Stimulated activated memory B cell treated with anti-CD40 and anti-IgM and Interleukin-4, amounts not matched to agents 10 μg/mL and 1 μg/mL and 100 μg/mL, for 72 hours (primary cell): ENCODE results near the gene SMOC2.

Experiments used
- ATAC-seq: fragments of 150-1000 bp; cut with Tn5 transposase; 2 replicates; pipeline ENCODE4 v1.10.0; 2021
- H3K27ac Mint-ChIP-seq: one replicate; pipeline ENCODE4 v1.8.0; 2022; ENCODE audit warnings: mild to moderate bottlenecking, mixed read lengths
- H3K27me3 Mint-ChIP-seq: one replicate; pipeline ENCODE4 v1.8.0; 2022; ENCODE audit warnings: mixed read lengths
- H3K36me3 Mint-ChIP-seq: one replicate; pipeline ENCODE4 v1.8.0; 2022; ENCODE audit warnings: mixed read lengths
- H3K4me1 Mint-ChIP-seq: one replicate; pipeline ENCODE4 v1.8.0; 2022; ENCODE audit warnings: mixed read lengths
- H3K4me3 Mint-ChIP-seq: one replicate; pipeline ENCODE4 v1.8.0; 2022; ENCODE audit warnings: mild to moderate bottlenecking, moderate library complexity, mixed read lengths
- H3K9me3 Mint-ChIP-seq: one replicate; pipeline ENCODE4 v1.8.0; 2022; ENCODE audit warnings: mixed read lengths

Gene SMOC2

DNA sequence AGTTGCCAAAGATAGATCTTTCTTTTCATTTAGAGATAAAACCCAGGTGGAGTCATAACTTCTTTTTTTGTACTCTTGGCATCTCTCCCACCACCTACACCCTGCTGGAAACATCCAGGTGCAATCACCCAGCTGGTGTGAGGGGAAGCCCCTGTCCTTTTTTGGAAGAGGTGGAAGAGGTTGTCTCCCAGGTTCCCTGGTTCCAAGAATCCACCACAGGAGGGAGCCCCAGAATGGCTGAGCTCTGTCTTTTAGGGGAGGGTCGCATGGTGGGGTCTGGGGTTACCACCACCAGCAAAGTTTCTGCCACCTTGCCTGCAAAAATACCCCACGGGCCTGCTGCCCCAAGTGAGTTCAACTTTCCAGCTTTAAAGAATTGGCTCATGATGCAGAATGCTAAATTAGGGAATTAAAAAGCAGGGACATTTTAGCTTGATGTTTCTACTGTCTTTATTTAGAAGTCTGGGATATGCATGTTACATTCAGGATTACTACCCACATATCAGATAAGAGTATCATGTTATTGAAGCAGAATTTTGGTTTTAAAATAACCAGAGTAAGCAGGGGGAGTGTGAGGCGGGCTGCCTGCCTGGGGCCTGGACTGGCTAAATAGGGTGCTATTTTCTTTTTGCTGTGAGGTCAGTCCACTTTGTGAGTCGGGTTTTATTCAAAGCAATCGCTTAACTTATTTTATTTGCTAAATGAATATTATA is 11.0 kb downstream of the SMOC2 start:
- Mint-ChIP-seq H3K9me3 (peaks cover 11% of the 10 kb centered on the region), H3K27me3 (peaks cover 29% of the 10 kb centered on the region), H3K36me3 (no peaks in the 10 kb centered on the region), H3K4me1 (peaks cover 6% of the 10 kb centered on the region), H3K27ac (no peak overlapping the region), H3K4me3 (no peak overlapping the region)
- ATAC-seq: no peak

- no peak overlapping the region for H3K27ac Mint-ChIP-seq
- H3K9me3 Mint-ChIP-seq: peaks cover 11% of the 10 kb centered on the region
- H3K27me3 Mint-ChIP-seq: peaks cover 29% of the 10 kb centered on the region
- no peak overlapping the region for H3K4me3 Mint-ChIP-seq
- H3K36me3 Mint-ChIP-seq: no peaks in the 10 kb centered on the region
- peak; percentile 31 for ATAC-seq
- H3K4me1 Mint-ChIP-seq: no peaks in the 10 kb centered on the region
Measured at GRCh38 chr6:168452685-168453377, 11.8 kb downstream of the SMOC2 start.

- Mint-ChIP-seq H3K4me3 (no peak overlapping the region), H3K27ac (no peak overlapping the region), H3K36me3 (no peaks in the 10 kb centered on the region), H3K27me3 (peaks cover 29% of the 10 kb centered on the region), H3K4me1 (no peaks in the 10 kb centered on the region), H3K9me3 (peaks cover 7% of the 10 kb centered on the region)
- no peak for ATAC-seq
Measured at GRCh38 chr6:168455847-168456530, 15.0 kb downstream of the SMOC2 start.

DNA sequence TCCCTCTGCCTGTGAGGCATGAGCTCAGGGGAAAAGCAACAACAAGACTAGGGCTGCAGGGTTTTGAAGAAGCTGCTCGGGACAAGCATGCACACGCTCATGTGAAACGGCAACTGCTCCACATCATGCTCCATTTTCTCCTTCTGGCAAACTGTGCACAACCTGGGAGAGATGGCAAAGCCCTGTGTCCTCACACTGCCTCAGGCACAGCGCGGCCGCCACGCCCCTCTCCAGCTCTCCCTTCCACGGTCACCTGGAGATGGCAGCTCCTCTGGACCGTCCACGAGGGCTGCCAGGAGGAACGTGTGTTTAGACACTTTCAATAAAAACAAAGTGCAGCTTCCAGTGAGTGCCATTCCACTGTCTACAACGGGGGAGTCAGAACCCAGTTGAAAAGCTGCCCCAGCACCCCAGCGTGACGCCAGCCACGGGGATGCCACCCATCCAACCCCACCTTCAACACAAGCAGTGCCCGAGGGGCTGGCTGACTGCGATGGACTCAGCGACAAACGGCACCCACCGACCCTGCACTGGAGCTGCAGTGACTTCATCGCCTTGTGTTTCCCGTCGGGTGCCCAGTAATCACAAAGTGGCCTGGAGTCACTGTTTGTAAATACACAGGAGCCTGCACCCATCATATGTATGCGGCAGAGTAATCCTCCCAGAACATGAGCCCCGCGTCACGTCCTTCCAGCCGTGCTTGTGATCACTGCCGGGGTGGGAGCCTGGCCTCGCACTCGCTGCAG is 16.1 kb downstream of the SMOC2 start:
- Mint-ChIP-seq H3K9me3 (peaks cover 7% of the 10 kb centered on the region), H3K4me3 (no peak overlapping the region), H3K4me1 (no peaks in the 10 kb centered on the region), H3K36me3 (no peaks in the 10 kb centered on the region), H3K27ac (no peak overlapping the region), H3K27me3 (peaks cover 19% of the 10 kb centered on the region)
- ATAC-seq: no peak

DNA sequence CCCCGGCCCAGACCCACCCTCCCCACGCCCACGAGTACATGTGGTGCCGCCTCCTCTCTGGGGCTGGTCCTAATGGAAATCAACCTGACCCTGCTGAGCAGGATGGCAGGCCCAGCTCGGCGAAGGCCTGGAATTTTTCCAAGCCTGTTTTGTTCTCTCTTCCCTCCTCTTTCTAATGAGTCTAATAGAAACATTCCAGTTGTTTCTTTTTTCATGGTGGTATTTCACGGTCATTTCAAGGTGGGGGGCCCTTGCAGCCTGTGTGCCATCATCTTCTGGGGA is 16.6 kb downstream of the SMOC2 start:
- no peaks in the 10 kb centered on the region for H3K4me1 Mint-ChIP-seq
- no peak overlapping the region for H3K4me3 Mint-ChIP-seq
- H3K27me3 Mint-ChIP-seq: peaks cover 19% of the 10 kb centered on the region
- no peaks in the 10 kb centered on the region for H3K36me3 Mint-ChIP-seq
- ATAC-seq: no peak
- H3K9me3 Mint-ChIP-seq: peaks cover 7% of the 10 kb centered on the region
- H3K27ac Mint-ChIP-seq: no peak overlapping the region

- Mint-ChIP-seq H3K9me3 (peaks cover 7% of the 10 kb centered on the region), H3K4me1 (no peaks in the 10 kb centered on the region), H3K27me3 (peaks cover 18% of the 10 kb centered on the region), H3K4me3 (no peak overlapping the region), H3K27ac (no peak overlapping the region), H3K36me3 (no peaks in the 10 kb centered on the region)
- no peak for ATAC-seq
Measured at GRCh38 chr6:168458101-168458500, 17.1 kb downstream of the SMOC2 start.

DNA sequence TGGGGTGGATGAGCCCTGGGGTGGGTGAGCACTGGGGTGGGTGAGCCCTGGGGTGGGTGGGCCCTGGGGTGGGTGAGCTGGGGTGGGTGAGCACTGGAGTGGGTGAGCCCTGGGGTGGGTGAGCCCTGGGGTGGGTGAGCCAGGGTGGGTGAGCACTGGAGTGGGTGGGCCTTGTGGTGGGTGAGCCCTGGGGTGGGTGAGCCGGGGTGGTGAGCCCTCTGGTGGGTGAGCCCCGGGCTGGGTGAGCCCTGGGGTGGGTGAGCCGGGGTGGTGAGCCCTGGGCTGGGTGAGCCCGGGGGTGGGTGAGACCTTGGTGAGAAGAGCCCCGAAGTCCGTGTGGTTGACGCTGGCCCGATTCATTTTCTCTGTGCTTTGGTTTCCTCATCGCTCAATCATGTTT is 18.6 kb downstream of the SMOC2 start:
- no peak overlapping the region for H3K27ac Mint-ChIP-seq
- no peak overlapping the region for H3K4me3 Mint-ChIP-seq
- H3K4me1 Mint-ChIP-seq: no peaks in the 10 kb centered on the region
- ATAC-seq: peak; percentile 60
- no peaks in the 10 kb centered on the region for H3K36me3 Mint-ChIP-seq
- H3K9me3 Mint-ChIP-seq: no peaks in the 10 kb centered on the region
- peaks cover 4% of the 10 kb centered on the region for H3K27me3 Mint-ChIP-seq

DNA sequence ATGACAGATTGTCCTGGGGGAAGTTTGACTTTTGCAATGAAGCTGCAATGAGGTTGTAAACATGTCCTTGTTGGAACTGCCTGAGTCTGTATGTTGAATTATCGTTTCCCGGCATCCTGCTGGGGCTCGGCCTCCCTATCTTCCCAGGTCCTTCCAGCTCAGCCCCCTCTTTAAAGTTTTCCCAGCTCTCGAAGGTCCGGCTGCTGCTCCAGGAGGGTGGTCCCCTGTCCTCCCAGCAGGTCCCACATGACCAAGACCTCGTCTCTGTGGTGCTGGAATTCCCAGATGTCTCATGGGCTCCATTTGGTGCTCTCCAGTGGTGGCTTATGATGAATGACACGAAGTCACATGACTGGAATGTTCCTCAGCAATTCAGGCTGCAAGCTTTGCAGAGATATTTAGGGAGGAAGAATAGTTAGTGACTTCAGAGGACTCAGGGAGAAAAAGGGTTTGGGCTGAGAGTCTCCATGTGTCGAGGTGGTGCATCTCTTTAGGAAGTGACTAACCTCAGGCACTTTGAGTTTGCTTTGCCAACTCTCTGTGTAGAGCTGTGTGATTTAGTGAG is 21.4 kb downstream of the SMOC2 start:
- H3K36me3 Mint-ChIP-seq: no peaks in the 10 kb centered on the region
- no peaks in the 10 kb centered on the region for H3K4me1 Mint-ChIP-seq

DNA sequence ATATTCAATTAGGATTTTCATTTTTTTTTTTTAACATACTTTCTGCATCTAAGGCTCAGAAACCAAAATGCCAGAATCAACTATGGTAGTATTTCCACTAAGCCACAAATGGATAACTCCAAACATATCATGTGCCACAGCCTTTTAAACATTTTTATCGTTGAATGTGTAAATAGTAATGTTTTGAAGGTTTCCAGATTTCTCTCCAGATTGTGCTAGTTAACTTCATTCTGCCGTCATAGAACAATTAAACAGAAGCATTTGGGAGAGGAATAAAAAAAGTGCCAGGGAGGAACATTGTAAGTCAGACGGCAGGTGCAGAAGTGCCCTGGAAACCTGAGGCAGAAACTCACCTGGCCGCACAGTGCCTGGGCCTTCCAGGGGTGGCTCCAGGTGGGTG is 23.6 kb downstream of the SMOC2 start:
- Mint-ChIP-seq H3K9me3 (no peaks in the 10 kb centered on the region), H3K27ac (no peak overlapping the region), H3K27me3 (no peaks in the 10 kb centered on the region), H3K36me3 (no peaks in the 10 kb centered on the region), H3K4me1 (no peaks in the 10 kb centered on the region), H3K4me3 (no peak overlapping the region)
- ATAC-seq: no peak

More for the DNA sequence above, 21.4 kb downstream of the SMOC2 start:
- no peak for ATAC-seq
- Mint-ChIP-seq H3K9me3 (no peaks in the 10 kb centered on the region), H3K4me3 (no peak overlapping the region), H3K27me3 (no peaks in the 10 kb centered on the region), H3K27ac (no peak overlapping the region)

DNA sequence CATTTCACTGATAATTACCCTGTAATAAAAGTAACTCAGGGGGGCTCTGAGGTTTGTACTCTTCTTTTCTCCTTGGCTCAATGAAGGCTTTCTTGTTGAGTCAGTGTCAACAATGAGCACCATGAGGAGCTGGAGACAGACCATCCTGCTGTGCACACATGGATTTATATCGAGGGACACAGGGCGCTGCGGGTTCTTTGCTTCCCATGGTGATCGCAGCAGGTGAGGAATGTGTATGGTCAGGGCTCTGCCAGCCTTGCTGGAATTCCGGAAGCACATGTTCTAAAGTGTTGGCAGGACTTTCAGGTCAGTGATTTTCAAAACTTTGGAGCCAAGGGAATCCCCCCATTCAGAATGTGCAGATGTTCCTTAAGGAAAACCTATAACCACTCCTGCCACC is 27.1 kb downstream of the SMOC2 start:
- Mint-ChIP-seq H3K27ac (no peak overlapping the region), H3K4me1 (no peaks in the 10 kb centered on the region), H3K36me3 (no peaks in the 10 kb centered on the region), H3K9me3 (peaks cover 6% of the 10 kb centered on the region), H3K4me3 (no peak overlapping the region), H3K27me3 (no peaks in the 10 kb centered on the region)
- ATAC-seq: no peak

DNA sequence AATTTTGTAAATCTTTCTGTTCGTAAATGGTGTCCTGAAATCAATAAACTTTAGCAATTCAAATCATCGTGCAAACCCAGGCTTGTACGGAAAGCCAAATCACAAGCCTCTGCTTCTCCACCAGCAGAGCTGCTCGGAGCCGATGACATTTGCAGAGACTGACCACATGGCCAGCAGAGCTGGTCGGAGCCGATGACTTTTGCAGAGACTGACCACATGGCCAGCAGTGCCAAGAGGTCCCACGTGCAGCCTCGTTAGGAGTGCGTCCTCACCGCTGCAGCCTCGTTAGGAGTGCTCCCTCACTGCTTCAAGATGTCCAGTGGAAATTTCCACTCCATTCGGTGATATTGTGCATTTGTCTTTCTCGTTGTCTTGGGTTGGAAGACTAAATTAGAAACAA is 28.5 kb downstream of the SMOC2 start:
- Mint-ChIP-seq H3K4me1 (no peaks in the 10 kb centered on the region), H3K4me3 (no peak overlapping the region), H3K27me3 (peaks cover 2% of the 10 kb centered on the region), H3K27ac (no peak overlapping the region), H3K9me3 (peaks cover 6% of the 10 kb centered on the region), H3K36me3 (no peaks in the 10 kb centered on the region)
- no peak for ATAC-seq

- H3K4me1 Mint-ChIP-seq: no peaks in the 10 kb centered on the region
- H3K4me3 Mint-ChIP-seq: no peak overlapping the region
- peaks cover 6% of the 10 kb centered on the region for H3K27me3 Mint-ChIP-seq
Measured at GRCh38 chr6:168469926-168470325, 28.9 kb downstream of the SMOC2 start.

DNA sequence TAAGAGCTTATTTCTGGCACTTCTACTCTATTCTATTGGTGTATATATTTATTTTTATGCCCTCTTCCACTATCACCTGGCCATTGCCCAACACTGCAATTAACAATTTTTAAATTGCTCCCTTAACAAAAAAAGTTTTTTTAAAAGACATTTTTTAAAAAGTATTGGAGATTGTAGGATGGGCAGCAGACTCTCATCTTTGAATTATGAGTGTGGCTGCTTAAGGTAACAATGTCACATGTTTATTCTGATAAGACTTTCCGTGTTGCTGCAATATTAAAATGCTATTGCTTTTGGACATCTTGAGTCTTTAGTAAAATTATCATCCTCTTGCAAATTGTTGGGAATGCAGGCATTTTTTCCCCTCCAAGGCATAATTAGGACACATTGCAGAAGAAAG is 31.4 kb downstream of the SMOC2 start:
- Mint-ChIP-seq H3K36me3 (no peaks in the 10 kb centered on the region), H3K4me3 (no peak overlapping the region), H3K27me3 (peaks cover 17% of the 10 kb centered on the region), H3K9me3 (peaks cover 8% of the 10 kb centered on the region), H3K4me1 (no peaks in the 10 kb centered on the region), H3K27ac (no peak overlapping the region)
- no peak for ATAC-seq

More at GRCh38 chr6:168469926-168470325, 28.9 kb downstream of the SMOC2 start:
- no peak for ATAC-seq
- no peaks in the 10 kb centered on the region for H3K36me3 Mint-ChIP-seq
- H3K9me3 Mint-ChIP-seq: peaks cover 6% of the 10 kb centered on the region
- H3K27ac Mint-ChIP-seq: no peak overlapping the region

- Mint-ChIP-seq H3K27ac (no peak overlapping the region), H3K36me3 (no peaks in the 10 kb centered on the region), H3K4me1 (no peaks in the 10 kb centered on the region), H3K4me3 (no peak overlapping the region), H3K27me3 (peaks cover 17% of the 10 kb centered on the region), H3K9me3 (peaks cover 11% of the 10 kb centered on the region)
- no peak for ATAC-seq
Measured at GRCh38 chr6:168473197-168473596, 32.2 kb downstream of the SMOC2 start.
